Measurements from ENCODE around the gene LAMC3.

The LAMC3 gene

DNA sequence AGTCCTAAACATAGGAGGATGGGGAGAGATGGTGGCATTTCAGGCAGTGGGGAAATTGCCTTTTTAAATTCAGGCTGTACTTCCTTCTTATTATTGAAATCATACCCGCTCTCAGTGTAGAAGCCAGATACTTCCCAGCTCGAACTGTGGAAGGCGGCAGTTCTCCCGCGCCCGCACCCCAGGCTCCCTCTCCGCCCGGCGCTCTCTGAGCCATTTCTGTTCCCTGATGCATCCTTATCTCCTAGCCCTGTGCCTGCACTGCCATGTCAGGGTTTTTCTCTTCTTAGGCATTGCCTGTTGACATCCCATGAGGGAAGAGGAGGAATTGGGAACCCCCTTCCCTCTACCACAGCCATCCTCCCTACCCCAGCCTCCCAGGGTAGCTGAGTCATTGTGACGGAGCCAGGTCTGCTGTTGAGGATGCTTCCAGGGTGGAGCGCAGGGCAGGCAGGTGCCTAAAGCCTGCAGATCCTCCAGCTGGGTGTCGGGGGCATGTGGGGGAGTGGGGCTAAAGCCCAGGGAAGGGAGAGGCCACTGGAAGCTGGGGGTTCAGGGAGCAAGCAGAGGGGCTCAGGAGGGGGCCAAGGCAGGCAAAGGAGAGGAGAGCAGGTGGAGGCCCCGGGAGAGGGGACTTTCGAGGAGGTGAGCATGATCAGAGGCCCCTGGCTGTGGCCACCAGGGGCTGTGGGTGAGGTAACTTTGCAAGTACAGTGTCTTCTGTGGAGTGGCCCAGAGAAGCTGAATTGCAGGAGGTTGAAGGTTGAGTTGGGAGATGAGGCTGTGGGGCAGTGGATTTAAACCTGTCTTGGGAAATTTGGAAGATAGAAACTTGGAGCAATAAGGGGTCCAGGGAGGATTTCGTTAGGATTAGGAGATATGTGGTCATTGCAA, 16.2 kb downstream of the LAMC3 start:
- DNase-seq (ENCODE audit: insufficient read length, low spot score) = no peak
- no peak for TF ChIP-seq POLR2A (IDR thresholded peaks at IDR 0.05; ENCODE audit: low read depth, low read length)
- TF ChIP-seq TAF1 (IDR thresholded peaks at IDR 0.05; ENCODE audit: low read depth, low read length) = no peak
- TF ChIP-seq POLR2AphosphoS5 (IDR thresholded peaks at IDR 0.05; ENCODE audit: low read depth, low read length) = no peak
- no peak for TF ChIP-seq SPI1 (IDR thresholded peaks at IDR 0.05; ENCODE audit: low read depth, low read length)
- no peak for TF ChIP-seq POU2F2 (IDR thresholded peaks at IDR 0.05; ENCODE audit: low read depth, low read length)
- no peak for TF ChIP-seq PAX5 (IDR thresholded peaks at IDR 0.05; ENCODE audit: insufficient read depth, low read length, severe bottlenecking)
- FAIRE-seq = no peak

- TF ChIP-seq POLR2AphosphoS5 (IDR thresholded peaks at IDR 0.05; ENCODE audit: low read depth, low read length) (no peak), POLR2A (IDR thresholded peaks at IDR 0.05; ENCODE audit: low read depth, low read length) (no peak), TAF1 (IDR thresholded peaks at IDR 0.05; ENCODE audit: low read depth, low read length) (no peak), POU2F2 (IDR thresholded peaks at IDR 0.05; ENCODE audit: low read depth, low read length) (no peak), SPI1 (IDR thresholded peaks at IDR 0.05; ENCODE audit: low read depth, low read length) (no peak), PAX5 (IDR thresholded peaks at IDR 0.05; ENCODE audit: insufficient read depth, low read length, severe bottlenecking) (no peak)
- FAIRE-seq (no peak), DNase-seq (ENCODE audit: insufficient read length, low spot score) (no peak)
Measured at GRCh38 chr9:131025953-131026858, 17.2 kb downstream of the LAMC3 start.

DNA sequence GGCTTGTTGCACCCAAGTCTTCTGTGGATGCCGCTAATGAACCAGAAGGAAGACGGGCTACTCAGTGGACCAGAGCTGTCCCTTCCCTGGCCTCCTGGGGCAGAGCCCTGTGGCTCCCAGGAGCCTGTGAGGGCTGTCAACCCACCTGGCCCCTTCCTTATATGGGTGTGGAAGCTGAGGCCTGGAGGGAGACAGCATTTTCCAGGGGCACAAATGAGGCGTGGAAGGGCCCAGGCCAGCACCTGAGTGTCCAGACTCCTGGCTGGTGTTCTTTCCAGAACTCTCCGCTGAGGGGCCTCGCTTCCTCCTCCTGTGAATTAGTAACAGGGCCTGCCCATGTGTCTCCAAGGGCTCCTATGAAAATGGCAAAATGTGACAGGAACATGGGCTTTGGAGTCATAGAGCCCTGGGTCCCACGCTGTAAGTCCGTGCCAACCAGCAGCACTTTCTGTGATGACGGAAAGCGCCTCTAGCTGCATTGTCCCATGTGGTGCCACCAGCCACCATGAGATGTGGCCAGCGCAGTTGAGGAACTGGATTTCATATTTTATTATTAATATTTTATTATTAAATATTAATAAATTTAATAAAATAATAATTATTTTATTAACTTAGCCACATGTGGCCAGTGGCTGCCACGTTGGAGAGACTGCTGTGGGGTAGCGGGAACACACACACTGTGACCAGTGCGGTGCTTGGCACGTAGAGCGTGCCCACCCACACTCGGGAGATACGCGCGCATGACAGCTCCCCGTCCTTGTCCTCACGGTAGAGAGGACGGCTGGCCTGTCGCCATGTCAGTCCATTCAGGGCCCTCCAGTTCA, 18.3 kb downstream of the LAMC3 start:
- TF ChIP-seq SPI1 (IDR thresholded peaks at IDR 0.05; ENCODE audit: low read depth, low read length) (no peak), POU2F2 (IDR thresholded peaks at IDR 0.05; ENCODE audit: low read depth, low read length) (no peak), PAX5 (IDR thresholded peaks at IDR 0.05; ENCODE audit: insufficient read depth, low read length, severe bottlenecking) (no peak), POLR2AphosphoS5 (IDR thresholded peaks at IDR 0.05; ENCODE audit: low read depth, low read length) (no peak), TAF1 (IDR thresholded peaks at IDR 0.05; ENCODE audit: low read depth, low read length) (no peak), POLR2A (IDR thresholded peaks at IDR 0.05; ENCODE audit: low read depth, low read length) (no peak)
- no peak for DNase-seq (ENCODE audit: insufficient read length, low spot score)
- FAIRE-seq = no peak

- TF ChIP-seq PAX5 (IDR thresholded peaks at IDR 0.05; ENCODE audit: insufficient read depth, low read length, severe bottlenecking) = no peak
- TF ChIP-seq POLR2AphosphoS5 (IDR thresholded peaks at IDR 0.05; ENCODE audit: low read depth, low read length) = no peak
- no peak for TF ChIP-seq SPI1 (IDR thresholded peaks at IDR 0.05; ENCODE audit: low read depth, low read length)
- TF ChIP-seq POLR2A (IDR thresholded peaks at IDR 0.05; ENCODE audit: low read depth, low read length) = no peak
- TF ChIP-seq POU2F2 (IDR thresholded peaks at IDR 0.05; ENCODE audit: low read depth, low read length) = no peak
- no peak for TF ChIP-seq TAF1 (IDR thresholded peaks at IDR 0.05; ENCODE audit: low read depth, low read length)
- no peak for DNase-seq (ENCODE audit: insufficient read length, low spot score)
- FAIRE-seq = no peak
Measured at GRCh38 chr9:131027872-131028179, 18.9 kb downstream of the LAMC3 start.

DNA sequence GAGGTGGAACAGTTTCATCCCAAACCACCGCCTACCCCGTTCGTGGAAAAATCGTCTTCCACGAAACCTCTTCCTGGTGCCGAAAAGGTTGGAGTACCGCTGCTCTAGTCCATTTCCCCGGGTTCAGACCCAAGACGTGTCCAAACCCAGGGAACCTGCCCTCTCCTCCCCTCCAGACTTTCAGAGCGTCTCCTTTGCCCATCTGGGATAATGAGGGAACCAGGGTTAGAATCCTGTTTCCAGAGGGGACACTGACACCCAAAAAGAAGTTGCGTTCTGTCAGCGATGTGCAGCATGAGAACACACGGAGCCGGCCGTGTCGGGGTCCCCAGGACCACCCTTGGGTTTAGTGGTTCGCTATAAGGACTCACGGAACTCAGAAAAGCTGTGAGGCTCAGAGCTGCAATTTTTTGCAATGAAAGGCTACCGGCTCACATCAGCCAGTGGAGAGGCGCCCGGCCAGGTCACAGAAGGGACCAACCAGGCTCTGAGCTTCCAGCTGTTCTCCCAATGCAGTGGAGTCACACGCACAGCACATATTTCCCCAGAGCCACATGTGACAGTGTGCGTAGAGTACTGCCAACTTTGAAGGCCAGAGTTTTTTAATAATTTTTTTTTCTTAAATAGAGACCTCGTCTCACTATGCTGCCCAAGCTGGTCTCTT, 19.4 kb downstream of the LAMC3 start:
- DNase-seq (ENCODE audit: insufficient read length, low spot score) (no peak), FAIRE-seq (no peak)
- TF ChIP-seq TAF1 (IDR thresholded peaks at IDR 0.05; ENCODE audit: low read depth, low read length) (no peak), POLR2AphosphoS5 (IDR thresholded peaks at IDR 0.05; ENCODE audit: low read depth, low read length) (no peak), PAX5 (IDR thresholded peaks at IDR 0.05; ENCODE audit: insufficient read depth, low read length, severe bottlenecking) (no peak), POLR2A (IDR thresholded peaks at IDR 0.05; ENCODE audit: low read depth, low read length) (no peak), POU2F2 (IDR thresholded peaks at IDR 0.05; ENCODE audit: low read depth, low read length) (no peak), SPI1 (IDR thresholded peaks at IDR 0.05; ENCODE audit: low read depth, low read length) (no peak)

DNA sequence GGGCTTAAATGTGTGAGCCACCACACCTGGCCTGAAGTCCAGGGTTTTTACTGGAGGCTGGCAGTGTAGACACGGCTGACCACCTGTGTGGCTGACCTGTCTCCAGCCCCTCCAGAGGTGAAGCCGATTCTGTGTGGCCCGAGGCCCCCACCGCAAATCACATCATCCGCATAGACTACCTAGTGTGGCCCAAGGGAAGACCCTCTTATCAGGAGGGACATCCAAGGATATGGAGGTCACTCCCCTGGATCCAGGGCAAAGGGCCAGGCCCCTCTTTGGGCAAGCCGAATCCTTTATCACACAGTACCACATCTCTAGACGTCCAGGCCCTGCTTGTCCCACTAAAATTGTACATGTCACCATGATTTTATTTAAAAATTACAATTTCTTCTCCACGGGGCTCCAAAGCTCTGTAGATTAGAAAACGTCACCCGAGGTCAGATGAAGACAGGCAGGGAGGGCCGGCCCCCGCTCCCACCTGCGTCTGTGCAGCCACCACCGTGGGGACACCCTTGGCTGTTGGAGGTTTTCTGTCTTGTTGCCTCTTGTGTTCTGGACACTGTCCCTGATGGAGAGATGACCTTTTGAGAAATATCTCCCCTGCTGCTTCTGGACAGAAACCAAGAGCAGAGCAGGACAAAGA, 20.1 kb downstream of the LAMC3 start:
- DNase-seq (ENCODE audit: insufficient read length, low spot score) (no peak), FAIRE-seq (no peak)
- no peak for TF ChIP-seq PAX5 (IDR thresholded peaks at IDR 0.05; ENCODE audit: insufficient read depth, low read length, severe bottlenecking)
- TF ChIP-seq POU2F2 (IDR thresholded peaks at IDR 0.05; ENCODE audit: low read depth, low read length) = no peak
- no peak for TF ChIP-seq SPI1 (IDR thresholded peaks at IDR 0.05; ENCODE audit: low read depth, low read length)
- no peak for TF ChIP-seq POLR2A (IDR thresholded peaks at IDR 0.05; ENCODE audit: low read depth, low read length)
- TF ChIP-seq TAF1 (IDR thresholded peaks at IDR 0.05; ENCODE audit: low read depth, low read length) = no peak
- no peak for TF ChIP-seq POLR2AphosphoS5 (IDR thresholded peaks at IDR 0.05; ENCODE audit: low read depth, low read length)

DNA sequence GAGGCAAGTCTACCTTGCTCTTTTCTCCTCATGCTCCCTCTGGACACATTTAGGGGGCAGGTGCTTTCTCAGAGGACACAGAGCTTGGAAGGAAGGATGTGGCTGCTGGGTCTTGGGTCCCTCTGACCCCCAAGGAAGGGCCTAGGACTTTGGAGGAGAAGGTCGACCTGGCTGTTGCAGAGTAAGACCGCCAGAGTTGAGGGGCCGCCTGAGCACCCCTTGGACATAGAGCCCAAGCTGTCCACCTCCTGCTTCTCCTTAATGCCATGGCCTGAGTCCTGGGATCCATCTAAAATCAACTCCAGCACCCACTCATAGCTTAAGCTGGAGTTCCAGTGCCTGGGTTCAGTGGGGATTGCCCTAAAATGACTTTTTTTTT, 20.6 kb downstream of the LAMC3 start:
- DNase-seq (ENCODE audit: insufficient read length, low spot score) = no peak
- no peak for FAIRE-seq
- TF ChIP-seq POU2F2 (IDR thresholded peaks at IDR 0.05; ENCODE audit: low read depth, low read length) (no peak), PAX5 (IDR thresholded peaks at IDR 0.05; ENCODE audit: insufficient read depth, low read length, severe bottlenecking) (no peak), SPI1 (IDR thresholded peaks at IDR 0.05; ENCODE audit: low read depth, low read length) (no peak), POLR2A (IDR thresholded peaks at IDR 0.05; ENCODE audit: low read depth, low read length) (no peak), POLR2AphosphoS5 (IDR thresholded peaks at IDR 0.05; ENCODE audit: low read depth, low read length) (no peak), TAF1 (IDR thresholded peaks at IDR 0.05; ENCODE audit: low read depth, low read length) (no peak)
